ENCODE data around the gene TPRX2. TPM values are rescaled to one million over a fixed set of nuclear protein-coding genes. Genes with fewer than 3 reads are reported as not detected.
"Not testable (repeated sequence)": the region's sequence is repeated elsewhere in the genome, so short reads cannot be mapped to it uniquely, and the experiment has no call there.

Gene TPRX2
- total RNA-seq (ENCODE audit: unreplicated experiment) = not detected
- long read RNA-seq = 0 reads

- H3K27me3 Mint-ChIP-seq (ENCODE audit: unreplicated experiment); H3K4me1 Mint-ChIP-seq (ENCODE audit: low read depth, unreplicated experiment); H3K9me3 Mint-ChIP-seq (ENCODE audit: unreplicated experiment); H3K36me3 Mint-ChIP-seq (ENCODE audit: unreplicated experiment); H3K27ac Mint-ChIP-seq (ENCODE audit: unreplicated experiment); H3K4me3 Mint-ChIP-seq (ENCODE audit: unreplicated experiment); DNase-seq: not testable (repeated sequence)
Observed at GRCh38 chr19:47858646-47859285, at the start of gene TPRX2. Gene TPRX2, plus strand, starts transcription at chr19:47859235. Its CDS starts 12 bp downstream, at chr19:47859247.

- H3K4me3 Mint-ChIP-seq (ENCODE audit: unreplicated experiment) = no peak overlapping the region
- no peak overlapping the region for H3K27ac Mint-ChIP-seq (ENCODE audit: unreplicated experiment)
- no peaks in the 10 kb centered on the region for H3K4me1 Mint-ChIP-seq (ENCODE audit: low read depth, unreplicated experiment)
- no peaks in the 10 kb centered on the region for H3K9me3 Mint-ChIP-seq (ENCODE audit: unreplicated experiment)
- DNase-seq = peak; percentile 94
- peak; percentile 80 for TF ChIP-seq CTCF (IDR thresholded peaks at IDR 0.05; ENCODE audit: partially characterized antibody, unreplicated experiment)
- no peaks in the 10 kb centered on the region for H3K36me3 Mint-ChIP-seq (ENCODE audit: unreplicated experiment)
- H3K27me3 Mint-ChIP-seq (ENCODE audit: unreplicated experiment) = peaks cover 7% of the 10 kb centered on the region
Observed at GRCh38 chr19:47813304-47813994, 45.6 kb upstream of the TPRX2 start.

- H3K36me3 Mint-ChIP-seq (ENCODE audit: unreplicated experiment) = no peaks in the 10 kb centered on the region
- no peaks in the 10 kb centered on the region for H3K4me1 Mint-ChIP-seq (ENCODE audit: low read depth, unreplicated experiment)
- peaks cover 4% of the 10 kb centered on the region for H3K27me3 Mint-ChIP-seq (ENCODE audit: unreplicated experiment)
- peaks cover 4% of the 10 kb centered on the region for H3K9me3 Mint-ChIP-seq (ENCODE audit: unreplicated experiment)
- DNase-seq = no peak
- no peak overlapping the region for H3K27ac Mint-ChIP-seq (ENCODE audit: unreplicated experiment)
- TF ChIP-seq CTCF (IDR thresholded peaks at IDR 0.05; ENCODE audit: partially characterized antibody, unreplicated experiment) = peak; percentile 54
- no peak overlapping the region for H3K4me3 Mint-ChIP-seq (ENCODE audit: unreplicated experiment)
Observed at GRCh38 chr19:47813995-47814328, 45.1 kb upstream of the TPRX2 start.

- not testable (repeated sequence) for H3K4me1 Mint-ChIP-seq (ENCODE audit: low read depth, unreplicated experiment); H3K36me3 Mint-ChIP-seq (ENCODE audit: unreplicated experiment); H3K4me3 Mint-ChIP-seq (ENCODE audit: unreplicated experiment); H3K27ac Mint-ChIP-seq (ENCODE audit: unreplicated experiment); H3K9me3 Mint-ChIP-seq (ENCODE audit: unreplicated experiment); DNase-seq; H3K27me3 Mint-ChIP-seq (ENCODE audit: unreplicated experiment)
Observed at GRCh38 chr19:47816270-47816669, 42.8 kb upstream of the TPRX2 start.

- not testable (repeated sequence) for H3K27ac Mint-ChIP-seq (ENCODE audit: unreplicated experiment); H3K9me3 Mint-ChIP-seq (ENCODE audit: unreplicated experiment); H3K36me3 Mint-ChIP-seq (ENCODE audit: unreplicated experiment); H3K27me3 Mint-ChIP-seq (ENCODE audit: unreplicated experiment); H3K4me1 Mint-ChIP-seq (ENCODE audit: low read depth, unreplicated experiment); DNase-seq; H3K4me3 Mint-ChIP-seq (ENCODE audit: unreplicated experiment)
Observed at GRCh38 chr19:47818221-47818620, 40.8 kb upstream of the TPRX2 start.

- no peak overlapping the region for H3K4me3 Mint-ChIP-seq (ENCODE audit: unreplicated experiment)
- DNase-seq = no peak
- no peaks in the 10 kb centered on the region for H3K36me3 Mint-ChIP-seq (ENCODE audit: unreplicated experiment)
- peak overlapping the region; percentile 62 for H3K27ac Mint-ChIP-seq (ENCODE audit: unreplicated experiment)
- no peak for TF ChIP-seq CTCF (IDR thresholded peaks at IDR 0.05; ENCODE audit: partially characterized antibody, unreplicated experiment)
- peaks cover 8% of the 10 kb centered on the region for H3K4me1 Mint-ChIP-seq (ENCODE audit: low read depth, unreplicated experiment)
- peaks cover 4% of the 10 kb centered on the region for H3K9me3 Mint-ChIP-seq (ENCODE audit: unreplicated experiment)
- H3K27me3 Mint-ChIP-seq (ENCODE audit: unreplicated experiment) = peaks cover 10% of the 10 kb centered on the region
Observed at GRCh38 chr19:47819858-47820257, 39.2 kb upstream of the TPRX2 start.

Data from glutamatergic neuron (in vitro differentiated cells).